ENCODE data around the gene CSTF1.
"Not testable (repeated sequence)": the region's sequence is repeated elsewhere in the genome, so short reads cannot be mapped to it uniquely, and the experiment has no call there.

Gene CSTF1

GRCh38 chr20:56409521-56409920, 17.1 kb downstream of the CSTF1 start:
- peak; percentile 69 to 90 (median 80) for DNase-seq

- no peak for DNase-seq
These were observed 17.5 kb downstream of the CSTF1 start for GRCh38 chr20:56409956-56410355.

DNA sequence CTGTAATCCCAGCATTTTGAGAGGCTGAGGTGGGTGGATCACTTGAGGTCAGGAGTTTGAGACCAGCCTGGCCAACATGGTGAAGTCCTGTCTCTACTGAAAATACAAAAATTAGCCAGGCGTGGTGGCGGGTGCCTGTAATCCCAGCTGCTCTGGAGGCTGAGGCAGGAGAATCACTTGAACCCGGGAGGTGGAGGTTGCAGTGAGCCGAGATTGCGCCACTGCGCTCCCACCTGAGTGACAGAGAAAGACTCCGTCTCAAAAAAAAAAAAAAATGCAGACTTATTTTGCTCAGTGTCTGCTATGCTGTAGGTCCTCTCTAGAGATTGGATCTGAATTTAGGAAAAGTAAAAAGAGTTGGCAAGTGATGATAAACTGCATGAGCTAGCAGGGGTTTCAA, 18.8 kb downstream of the CSTF1 start:
- not testable (repeated sequence) for DNase-seq

DNA sequence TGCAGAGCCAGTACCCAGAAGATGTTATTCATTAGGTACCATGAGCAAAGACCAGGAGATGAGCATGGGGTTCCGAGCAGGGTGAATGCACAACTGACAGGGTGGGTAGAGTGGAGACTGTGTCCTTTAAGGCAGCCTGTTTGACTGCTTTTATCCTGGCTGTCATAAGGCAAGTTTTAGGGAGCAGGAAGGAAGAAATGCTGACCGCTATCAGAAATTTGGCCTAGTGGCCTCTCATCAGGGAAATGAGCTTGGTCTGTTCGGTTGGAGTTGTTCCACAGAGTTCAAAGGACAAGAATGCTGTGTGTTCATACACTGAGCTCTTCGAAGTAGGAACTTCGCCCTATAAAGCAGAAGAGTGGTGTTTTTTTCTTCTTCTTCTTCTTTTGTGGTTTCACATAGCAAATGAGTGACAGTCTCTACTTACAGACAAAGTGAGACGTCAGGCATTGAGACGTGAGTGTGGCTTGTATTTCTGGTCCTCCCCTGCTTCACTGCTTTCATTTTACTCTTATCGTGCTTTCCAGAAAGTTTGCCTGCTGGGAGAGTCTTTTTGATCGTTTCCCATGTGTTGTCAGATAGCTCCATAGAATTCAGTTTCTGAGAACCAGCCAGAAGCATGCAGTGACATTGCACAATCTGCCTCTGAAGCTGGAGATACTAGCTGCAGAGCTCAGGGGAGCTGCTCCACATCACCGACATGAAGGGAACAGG, 19.5 kb downstream of the CSTF1 start, which contains the start of gene CASS4:
Gene CASS4 (plus strand): TSS at position 502 of the 714 bp plus-strand sequence. CDS start 199 bp downstream, at position 701.
- DNase-seq, result peak; percentile 78 to 94 (median 86)

DNA sequence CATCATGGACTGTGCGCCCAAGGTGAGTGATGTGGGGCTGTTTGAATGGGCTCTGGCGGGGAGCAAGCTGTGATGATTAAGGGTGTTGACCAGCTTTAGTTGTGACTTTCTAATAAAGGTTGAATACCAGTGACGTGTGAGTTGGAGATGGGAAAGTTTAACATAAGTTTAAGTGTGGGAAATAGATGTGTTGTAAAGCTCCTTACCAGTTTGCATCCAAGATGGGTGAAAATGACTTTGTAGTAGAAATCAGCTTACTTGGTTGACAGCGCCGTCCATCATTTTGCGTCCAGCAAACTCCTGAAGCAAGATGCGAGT, 20.0 kb downstream of the CSTF1 start:
- no peak for DNase-seq

GRCh38 chr20:56412949-56413348, 20.5 kb downstream of the CSTF1 start:
- no peak for DNase-seq

DNA sequence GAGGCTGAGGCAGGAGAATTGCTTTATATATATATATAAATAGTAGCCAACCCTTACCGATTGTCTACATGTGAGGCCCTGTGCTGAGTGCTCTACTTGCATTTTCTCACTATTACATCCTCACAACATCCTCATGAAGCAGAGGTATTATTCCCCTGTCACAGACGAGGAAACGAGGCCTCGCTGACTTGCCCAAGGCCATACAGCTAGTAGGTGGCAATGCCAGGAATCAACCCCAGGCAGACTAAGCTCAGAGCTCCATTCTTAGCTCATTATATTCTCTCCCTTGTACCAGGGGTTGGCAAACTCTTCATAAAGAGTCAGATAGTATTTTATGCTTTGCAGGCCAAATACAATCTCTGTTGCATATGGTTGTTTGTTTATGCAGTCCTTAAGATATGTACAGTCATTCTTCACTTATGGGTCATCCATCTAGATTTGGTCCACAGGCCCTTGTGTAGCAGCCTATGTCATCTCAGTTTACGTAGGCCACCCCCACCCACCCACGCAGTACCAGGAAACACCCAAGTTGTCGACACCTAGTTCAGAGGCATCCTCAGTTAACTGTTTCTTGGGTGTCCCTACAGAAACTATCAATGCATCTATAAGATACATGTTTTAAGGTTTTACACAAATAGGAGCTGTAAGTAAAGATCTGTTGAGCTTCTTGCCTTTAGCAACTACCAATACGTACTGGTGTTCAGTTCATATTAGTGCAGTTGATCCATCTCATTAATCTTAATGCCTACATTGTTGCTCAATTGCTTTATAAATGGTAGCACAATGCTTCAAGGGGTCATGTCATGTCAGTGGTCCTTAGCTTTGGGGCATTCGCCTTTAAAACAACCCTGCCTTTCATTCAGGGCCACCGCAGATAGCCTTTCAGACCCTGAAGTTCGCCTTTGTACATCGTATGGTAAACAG, 22.7 kb downstream of the CSTF1 start:
- peak in 2 of 4 experiments; percentile 43 to 64 for DNase-seq

GRCh38 chr20:56417402-56417801, 25.0 kb downstream of the CSTF1 start:
- no peak for DNase-seq

- DNase-seq, result no peak
These were observed 25.5 kb downstream of the CSTF1 start for GRCh38 chr20:56417911-56418310.

DNA sequence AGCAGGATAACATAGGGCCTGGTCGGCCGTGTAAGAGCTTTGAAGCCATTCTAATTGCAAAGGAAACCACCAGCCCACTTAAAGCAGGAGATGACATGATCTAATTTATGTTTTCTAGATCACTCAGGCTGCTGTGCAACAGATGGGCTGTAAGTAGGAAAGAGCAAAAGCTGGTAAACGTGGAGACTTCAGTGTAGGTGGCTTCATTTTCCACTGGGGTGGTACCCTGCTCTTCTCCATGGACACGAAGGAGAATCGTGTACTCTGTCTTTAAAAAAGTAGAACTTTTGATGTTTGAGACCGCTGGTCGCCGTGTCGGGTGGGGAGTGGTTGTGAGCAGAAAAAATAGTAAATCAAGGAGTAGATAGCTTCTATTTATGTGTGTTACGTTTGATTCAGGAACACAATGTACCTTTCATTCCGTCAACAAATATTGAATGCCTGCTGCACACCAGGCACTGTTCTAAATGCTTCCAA, 26.0 kb downstream of the CSTF1 start:
- DNase-seq, result peak in 3 of 4 experiments; percentile 27 to 61 (median 49)

DNA sequence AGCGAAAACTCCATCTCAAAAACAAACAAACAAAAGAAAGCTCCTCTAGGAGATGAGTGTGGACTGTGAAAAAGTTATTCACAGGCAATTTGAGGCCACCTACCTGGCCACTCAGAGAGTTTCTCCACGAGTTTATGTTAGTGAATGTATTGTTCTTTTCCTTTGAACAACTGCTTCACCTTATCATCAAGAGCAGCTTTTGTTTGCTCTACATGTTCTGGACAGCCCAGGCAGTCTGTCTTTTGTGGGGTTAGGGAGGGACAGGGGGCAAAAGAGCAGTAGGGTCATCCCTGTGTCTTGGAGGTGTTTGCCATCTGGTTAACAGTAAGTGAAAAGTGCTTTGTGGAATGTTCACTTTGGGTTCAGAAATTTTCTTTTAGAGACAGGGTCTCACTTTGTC, 27.6 kb downstream of the CSTF1 start:
- DNase-seq, result no peak

DNA sequence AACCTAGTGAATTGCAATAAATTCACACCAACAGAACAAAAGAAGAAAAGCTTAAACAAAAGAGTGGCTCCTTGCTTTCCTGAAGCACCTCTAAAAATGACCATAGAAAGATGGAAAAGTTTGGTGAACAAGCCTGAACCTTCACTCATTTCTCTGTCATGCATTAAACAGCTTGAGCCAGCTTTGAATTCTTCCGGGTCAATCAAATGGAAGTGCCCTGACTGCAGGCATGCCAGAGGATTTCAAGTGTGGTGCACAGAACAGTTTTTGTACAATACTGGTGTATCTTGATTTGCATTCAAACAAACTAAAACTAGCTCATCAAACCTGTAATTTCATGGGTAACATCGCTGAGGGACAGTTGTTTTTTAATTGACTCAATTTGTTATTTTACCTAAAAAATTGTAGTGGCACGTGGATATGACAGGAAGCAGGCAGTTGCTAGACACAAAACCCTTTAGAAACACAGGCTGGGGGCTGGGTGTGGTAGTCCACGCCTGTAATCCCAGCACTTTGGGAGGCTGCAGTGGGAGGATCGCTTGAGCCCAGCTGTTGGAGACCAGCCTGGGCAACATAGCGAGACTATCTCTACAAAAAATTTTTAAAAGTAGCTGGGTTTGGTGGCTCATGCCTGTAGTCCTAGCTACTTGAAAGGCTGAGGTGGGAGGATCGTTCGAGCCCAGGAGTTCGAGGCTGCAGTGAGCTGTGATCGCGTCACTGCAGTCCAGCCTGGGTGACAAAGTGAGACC, 28.7 kb downstream of the CSTF1 start:
- peak in 1 of 4 experiments; percentile 29 for DNase-seq

DNA sequence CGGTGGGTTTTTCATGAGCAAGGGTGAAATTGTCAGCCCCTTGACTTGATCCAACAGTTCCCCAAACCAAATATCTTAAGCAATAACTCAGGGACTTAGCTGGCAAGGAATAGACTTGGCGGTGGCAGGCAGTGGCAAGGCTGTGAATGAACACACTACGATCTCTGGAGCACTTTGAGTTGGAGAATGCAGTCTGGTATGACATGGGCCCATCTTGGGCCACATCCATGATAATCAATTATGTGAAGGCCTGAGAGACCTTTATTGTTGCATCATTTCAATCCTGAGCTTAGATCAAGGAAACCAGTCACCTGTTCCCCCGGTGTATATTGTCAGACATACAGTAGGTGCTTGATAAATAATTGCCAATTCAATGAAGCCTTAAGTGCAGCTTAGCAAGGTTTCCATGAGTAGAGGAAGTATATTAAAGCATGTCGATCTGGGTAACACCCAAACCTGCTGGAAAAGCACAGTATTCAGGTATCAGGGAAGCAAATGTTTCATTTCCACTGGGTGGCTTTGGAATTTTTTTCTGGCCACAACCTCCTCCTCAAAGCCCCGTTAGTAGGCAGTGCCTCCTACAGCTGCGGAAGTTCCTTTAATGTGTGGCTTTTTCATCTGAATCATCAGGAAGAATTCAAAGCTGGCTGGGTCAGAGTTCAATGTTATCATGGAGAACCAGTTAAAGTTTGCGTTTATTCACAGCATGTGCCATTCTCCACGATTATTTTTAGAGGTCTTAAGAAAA, 29.8 kb downstream of the CSTF1 start:
- peak; percentile 73 to 89 (median 81) for DNase-seq

DNA sequence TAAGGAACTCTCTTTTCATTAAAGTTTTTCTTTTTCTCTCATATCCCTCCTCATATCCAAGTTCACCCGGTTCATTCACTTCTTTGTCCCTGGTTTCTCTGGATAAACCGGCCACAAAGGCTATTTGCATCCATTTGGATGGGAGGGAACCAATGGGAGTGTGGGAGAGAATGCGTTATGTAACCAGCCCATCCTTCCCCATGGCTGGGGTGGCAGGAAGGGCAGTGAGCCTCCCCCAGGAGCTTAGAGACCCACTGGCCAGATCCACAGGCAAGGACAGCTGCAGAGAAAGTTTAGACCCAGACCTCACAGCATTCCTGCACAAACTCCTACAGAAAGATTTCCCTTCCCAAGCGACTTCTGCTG, 30.4 kb downstream of the CSTF1 start:
- DNase-seq, result peak in 1 of 4 experiments; percentile 70

DNA sequence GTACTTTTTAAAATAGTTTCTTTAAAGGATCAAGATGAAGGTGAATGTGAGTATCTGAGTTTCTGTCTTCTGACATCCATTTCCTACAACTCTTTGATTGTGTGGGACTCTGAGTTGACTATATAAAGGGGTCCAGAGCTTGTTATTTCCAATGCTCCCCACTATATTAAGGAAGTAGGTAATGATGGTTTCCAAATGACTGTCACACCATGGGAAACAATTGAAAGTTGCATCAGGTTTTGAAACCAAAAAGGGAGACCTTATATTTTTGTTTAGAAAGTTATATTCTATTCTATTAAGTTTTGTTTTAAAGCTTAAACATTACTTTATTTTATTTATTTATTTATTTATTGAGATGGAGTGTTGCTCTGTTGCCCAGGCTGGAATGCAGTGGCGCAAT, 30.8 kb downstream of the CSTF1 start:
- DNase-seq, result peak in 3 of 4 experiments; percentile 32 to 67 (median 64)

- DNase-seq, result no peak
These were observed 31.4 kb downstream of the CSTF1 start for GRCh38 chr20:56423886-56424285.

DNA sequence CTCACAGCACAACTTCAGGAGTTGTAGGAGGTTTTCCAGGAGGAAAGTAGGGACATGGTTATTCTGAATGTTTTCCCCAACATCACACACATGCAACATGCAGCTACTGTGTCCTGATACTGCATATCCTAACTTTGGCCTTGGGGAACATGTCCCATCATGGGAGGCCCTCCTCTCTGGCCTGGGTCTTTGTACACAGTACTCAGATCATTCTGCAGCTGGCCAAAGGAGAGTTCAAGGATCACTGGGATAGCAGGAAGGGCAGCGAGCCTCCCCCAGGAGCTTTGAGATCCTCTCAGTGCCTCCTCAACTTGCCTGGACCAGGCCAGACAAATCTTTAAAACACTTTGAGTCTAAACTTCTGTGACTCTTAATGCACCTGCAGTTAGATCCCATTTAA, 32.5 kb downstream of the CSTF1 start:
- DNase-seq, result no peak

GRCh38 chr20:56426026-56426425, 33.6 kb downstream of the CSTF1 start:
- no peak for DNase-seq

DNA sequence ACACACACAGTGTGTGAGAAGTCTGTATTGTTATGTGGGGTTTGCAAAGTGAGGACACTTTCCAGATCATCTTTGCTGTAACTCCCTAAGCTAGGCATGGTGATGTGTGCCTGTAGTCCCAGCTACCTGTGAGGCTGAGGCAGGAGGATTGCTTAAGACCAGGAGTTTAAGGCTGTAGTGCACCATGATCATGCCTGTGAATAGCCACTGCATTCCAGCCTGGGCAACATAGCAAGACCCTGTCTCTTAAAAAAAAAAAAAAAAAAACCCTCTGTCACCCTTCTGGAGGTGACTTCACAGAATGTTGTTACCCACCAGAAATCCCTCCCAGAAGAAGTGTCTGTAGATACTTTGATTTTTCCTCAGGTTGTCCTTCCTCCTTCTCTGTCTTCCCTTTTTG, 34.5 kb downstream of the CSTF1 start:
- no peak for DNase-seq

GRCh38 chr20:56427797-56428196, 35.4 kb downstream of the CSTF1 start:
- peak; percentile 43 to 79 (median 62) for DNase-seq

- no peak for DNase-seq
These were observed 36.0 kb downstream of the CSTF1 start for GRCh38 chr20:56428410-56428809.

DNA sequence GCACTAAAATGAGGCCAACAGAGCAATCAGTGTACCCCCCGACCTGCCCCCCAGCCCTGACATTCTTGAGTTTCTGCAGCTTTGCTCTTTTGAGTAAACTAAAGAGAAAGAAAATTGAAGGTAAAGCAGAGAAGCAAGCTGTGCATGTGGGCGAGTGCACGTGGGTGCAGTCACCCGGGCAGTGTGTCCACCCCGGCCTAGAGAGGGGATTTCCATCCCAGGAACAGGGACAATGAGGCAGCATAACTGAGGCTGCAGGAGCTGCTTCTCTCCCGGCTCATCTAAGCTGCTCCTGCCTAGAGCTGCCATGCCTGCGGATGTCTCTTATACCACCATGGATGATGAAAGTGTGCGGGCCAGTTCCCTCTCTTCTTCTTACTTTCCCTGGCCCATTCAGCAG, 36.4 kb downstream of the CSTF1 start:
- DNase-seq, result peak in 3 of 4 experiments; percentile 47 to 74 (median 53)

Data from suppressor macrophage (primary cell).